Right hindlimb (tissue), 1 donor: ENCODE results near the gene APLP2.

Experiments used
- DNase-seq: peaks from one replicate; pipeline ENCODE4 v3.0.0-alpha.2; 2018

Gene APLP2

GRCh38 chr11:130122141-130122575 lies 52.5 kb downstream of the APLP2 start:
- no peak for DNase-seq

GRCh38 chr11:130123414-130124040 lies 53.8 kb downstream of the APLP2 start:
- DNase-seq, result no peak

GRCh38 chr11:130124096-130124495 lies 54.4 kb downstream of the APLP2 start:
- DNase-seq, result no peak

GRCh38 chr11:130125638-130126037 lies 55.9 kb downstream of the APLP2 start:
- DNase-seq, result no peak

GRCh38 chr11:130126516-130126915 lies 56.8 kb downstream of the APLP2 start:
- DNase-seq, result no peak

GRCh38 chr11:130127509-130127908 lies 57.8 kb downstream of the APLP2 start:
- no peak for DNase-seq

- no peak for DNase-seq
These were observed 58.9 kb downstream of the APLP2 start for GRCh38 chr11:130128626-130129025.

- no peak for DNase-seq
These were observed 60.2 kb downstream of the APLP2 start for GRCh38 chr11:130129922-130130321.

GRCh38 chr11:130131961-130132850 lies 62.5 kb downstream of the APLP2 start:
- peak; percentile 56 for DNase-seq

- no peak for DNase-seq
These were observed 64.0 kb downstream of the APLP2 start for GRCh38 chr11:130133716-130134115.

GRCh38 chr11:130136107-130136506 lies 66.4 kb downstream of the APLP2 start:
- no peak for DNase-seq

GRCh38 chr11:130137999-130138398 lies 68.3 kb downstream of the APLP2 start:
- no peak for DNase-seq

GRCh38 chr11:130139401-130139800 lies 69.7 kb downstream of the APLP2 start:
- DNase-seq, result no peak

- DNase-seq, result no peak
These were observed 72.1 kb downstream of the APLP2 start for GRCh38 chr11:130141561-130142341.

- no peak for DNase-seq
These were observed 74.4 kb downstream of the APLP2 start for GRCh38 chr11:130144141-130144540.

- peak; percentile 68 for DNase-seq
These were observed 75.2 kb downstream of the APLP2 start for GRCh38 chr11:130144861-130145281.

- DNase-seq, result no peak
These were observed 75.7 kb downstream of the APLP2 start for GRCh38 chr11:130145311-130145812.

GRCh38 chr11:130145975-130146776 lies 76.5 kb downstream of the APLP2 start:
- no peak for DNase-seq

- no peak for DNase-seq
These were observed 77.1 kb downstream of the APLP2 start for GRCh38 chr11:130146796-130147195.

GRCh38 chr11:130148796-130149326 lies 79.2 kb downstream of the APLP2 start:
- no peak for DNase-seq

GRCh38 chr11:130150790-130151189 lies 81.1 kb downstream of the APLP2 start:
- no peak for DNase-seq

- no peak for DNase-seq
These were observed 81.5 kb downstream of the APLP2 start for GRCh38 chr11:130151196-130151595.
